Neural cell (in vitro differentiated cells): ENCODE data around the gene PTMS.

Source experiments
- CTCF ChIP-seq: fragments of 450-650 bp; IDR thresholded peaks from 2 replicates; pipeline ENCODE4 v1.5.1; 2014; ENCODE audit warnings: antibody characterized with exemption, mild to moderate bottlenecking, moderate library complexity; ENCODE audit not compliant: poor library complexity, severe bottlenecking
- EP300 ChIP-seq: fragments of 450-650 bp; conservative IDR thresholded peaks from 2 replicates; pipeline ENCODE4 v1.6.1; 2014; ENCODE audit warnings: antibody characterized with exemption, mild to moderate bottlenecking, moderate library complexity; ENCODE audit not compliant: poor library complexity, severe bottlenecking
- EZH2 ChIP-seq: fragments of 200-600, 300-800 bp; shearing (Covaris generic), sonication (generic); IDR thresholded peaks from 2 replicates; pipeline ENCODE4 v1.6.1; 2014; ENCODE audit warnings: antibody characterized with exemption, low read length, borderline replicate concordance, mild to moderate bottlenecking; ENCODE audit not compliant: insufficient read depth, poor library complexity, severe bottlenecking
- POLR2AphosphoS5 ChIP-seq: IDR thresholded peaks from 2 replicates; pipeline ENCODE4 v1.6.1; 2012
- TAF1 ChIP-seq: IDR thresholded peaks from 2 replicates; pipeline ENCODE4 v1.6.1; 2012; ENCODE audit warnings: low read depth

- peak; percentile 85 for TF ChIP-seq POLR2AphosphoS5
- no peak for TF ChIP-seq EZH2
- TF ChIP-seq EP300: peak; percentile 57
- peak; percentile 11 for TF ChIP-seq CTCF
- no peak for TF ChIP-seq TAF1
These were observed 42.4 kb upstream of the PTMS start, which contains the start of gene COPS7A for GRCh38 chr12:6723607-6724408.
